GM18517 (cell line): ENCODE measurements around the gene EFNA4.

Experiments
- ATAC-seq: cut with Tn5 transposase; IDR thresholded peaks from one replicate; pipeline ENCODE4 v1.9.1; 2021; ENCODE audit warnings: mild to moderate bottlenecking, moderate library complexity; ENCODE audit not compliant: unreplicated experiment

The EFNA4 gene

DNA sequence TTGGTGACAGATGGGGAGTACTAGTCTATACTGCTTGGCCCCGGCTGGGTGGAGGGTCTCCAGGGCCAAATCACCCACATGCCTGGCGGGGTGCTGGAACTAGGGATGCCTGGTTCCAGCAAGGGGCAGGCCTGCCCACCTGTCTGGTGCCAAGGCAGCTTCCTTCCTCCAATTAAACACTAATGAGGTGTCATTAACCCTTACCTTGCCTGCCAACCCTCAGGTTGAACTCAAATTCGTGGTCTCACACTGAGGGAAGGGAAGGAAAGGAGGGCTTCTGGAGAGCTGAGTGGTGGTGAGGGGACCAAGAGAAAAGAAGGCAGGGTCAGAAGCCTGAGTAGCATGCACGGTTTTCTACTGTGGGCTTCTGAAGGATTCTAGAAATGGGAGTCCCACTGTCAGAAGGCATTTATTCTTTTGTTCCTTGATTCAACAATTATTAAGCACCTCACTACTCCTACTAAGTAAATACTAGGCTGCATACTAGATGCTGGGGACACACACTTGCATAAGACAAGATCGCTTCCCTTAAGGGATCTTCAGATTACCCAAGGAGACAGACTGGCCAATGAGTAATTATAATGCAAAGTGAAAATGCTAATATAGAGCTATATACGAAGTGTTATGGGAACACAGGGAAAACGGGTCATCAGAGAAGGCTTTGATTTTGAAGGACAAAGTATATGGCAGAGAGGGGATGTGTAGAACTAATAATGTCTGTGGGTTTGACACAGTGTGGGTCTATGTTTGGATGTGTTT, 9.2 kb downstream of the EFNA4 start:
- ATAC-seq = no peak

DNA sequence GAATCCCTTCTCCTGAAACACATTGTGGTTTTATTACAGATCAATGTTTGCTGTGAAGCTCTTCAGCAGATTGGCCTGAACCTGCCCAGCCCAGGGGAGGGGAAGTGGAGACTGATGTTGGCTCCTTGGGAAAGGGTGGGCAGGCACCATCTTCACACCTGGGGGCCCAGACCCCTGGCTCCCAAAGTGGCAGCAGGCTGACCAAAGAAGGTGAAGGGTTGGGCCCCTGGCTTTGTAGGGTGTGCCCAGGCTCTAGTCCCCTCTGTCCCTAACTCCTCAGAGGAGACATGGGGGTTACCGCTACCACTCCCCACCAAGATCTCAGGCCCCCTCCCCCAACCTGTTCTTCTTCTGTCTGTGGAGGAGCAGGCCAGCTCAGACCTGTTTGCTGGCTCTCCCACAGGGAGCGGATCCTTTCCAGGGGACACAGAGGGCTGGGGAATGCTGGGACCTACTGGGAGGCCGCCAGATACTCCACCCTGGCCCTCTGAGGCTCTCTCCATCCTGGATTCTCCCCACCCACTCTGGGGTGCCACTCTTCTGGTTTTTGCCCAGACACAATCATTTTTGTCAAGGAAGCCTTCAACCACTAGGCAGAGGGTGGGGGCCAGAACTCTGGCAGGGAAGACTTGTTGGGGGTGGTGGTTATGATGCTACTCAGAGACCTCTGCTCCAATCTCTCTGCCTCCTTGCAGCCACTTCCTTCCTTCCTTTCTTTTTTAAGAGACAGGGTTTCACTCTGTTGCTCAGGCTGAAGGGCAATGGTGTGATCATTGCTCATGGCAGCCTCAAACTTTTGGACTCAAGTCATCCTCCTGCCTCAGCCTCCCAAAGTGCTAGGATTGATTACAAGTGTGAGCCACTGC, 10.1 kb downstream of the EFNA4 start:
- ATAC-seq = no peak

DNA sequence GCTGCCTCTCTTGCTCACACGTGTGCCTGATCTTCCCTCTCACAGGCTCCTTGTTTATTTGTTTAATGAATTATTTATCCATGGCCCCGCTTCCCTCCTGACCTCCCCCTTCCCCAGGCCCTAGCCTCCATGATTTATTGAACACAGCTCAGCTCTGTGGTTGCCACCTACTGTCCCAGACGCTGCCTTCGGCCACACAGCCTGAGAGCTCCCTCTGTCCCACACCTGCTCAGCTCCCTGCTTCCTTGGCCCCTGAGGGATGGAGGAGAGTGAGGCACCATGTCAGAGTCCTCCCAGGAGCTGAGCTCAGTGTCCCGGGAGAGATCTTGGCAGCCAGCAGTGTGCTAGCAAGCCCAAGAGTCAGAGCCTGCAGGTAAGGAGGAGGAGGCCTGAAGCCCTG, 12.0 kb downstream of the EFNA4 start:
- no peak for ATAC-seq

DNA sequence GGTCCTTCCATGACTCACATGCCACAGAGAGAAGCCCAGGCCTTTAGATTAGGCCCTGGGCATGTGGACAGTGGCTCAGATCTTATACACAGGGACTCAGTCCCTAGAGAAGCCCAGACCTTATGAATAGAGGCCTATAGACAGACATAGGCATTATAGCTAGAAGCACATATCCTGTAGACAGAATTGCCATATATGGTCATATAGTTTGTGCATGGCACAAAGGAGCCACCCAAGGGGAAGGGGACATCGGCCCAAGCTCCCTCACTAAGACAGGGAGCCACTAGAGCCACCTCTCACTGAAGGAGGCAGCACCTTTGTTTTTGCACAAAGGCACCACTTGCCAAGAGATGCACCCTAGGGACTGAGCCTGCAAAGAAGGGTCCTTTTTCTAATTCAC, 12.8 kb downstream of the EFNA4 start:
- no peak for ATAC-seq

- ATAC-seq = no peak
Measured at GRCh38 chr1:155077346-155077745, 13.8 kb downstream of the EFNA4 start.

DNA sequence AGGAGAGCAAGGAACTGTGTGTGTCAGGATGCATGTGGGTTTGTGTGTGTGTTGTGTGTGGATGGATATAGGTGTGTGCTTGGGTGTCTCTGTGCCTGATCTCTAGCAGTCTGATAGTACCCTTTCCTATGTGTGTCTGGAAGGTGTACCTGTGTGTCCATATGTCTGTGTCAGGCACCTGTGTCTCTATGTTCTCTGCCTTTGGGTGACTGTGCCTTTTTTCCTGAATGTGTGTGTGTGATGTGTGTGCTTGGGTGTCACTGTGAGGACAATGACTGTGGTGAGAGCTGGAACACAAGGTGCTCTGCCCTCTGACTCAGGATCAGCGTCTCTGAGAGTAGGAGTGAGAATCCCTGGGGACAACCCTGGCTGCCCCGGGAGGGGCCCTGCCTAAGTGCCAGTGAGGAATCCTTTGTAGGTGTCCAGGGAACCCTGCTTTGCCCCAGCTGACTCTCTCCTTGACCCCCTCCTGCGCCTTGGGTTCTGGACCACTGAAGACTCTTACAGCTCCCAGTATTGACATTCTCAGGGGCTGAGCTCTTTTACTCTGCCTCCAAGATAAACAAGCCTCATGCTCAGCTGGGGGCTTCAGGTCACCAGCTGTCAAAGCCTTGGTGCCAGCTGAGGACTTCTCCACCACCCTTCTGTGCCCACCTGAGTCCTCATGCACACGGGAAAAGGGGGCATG, 14.4 kb downstream of the EFNA4 start:
- no peak for ATAC-seq

DNA sequence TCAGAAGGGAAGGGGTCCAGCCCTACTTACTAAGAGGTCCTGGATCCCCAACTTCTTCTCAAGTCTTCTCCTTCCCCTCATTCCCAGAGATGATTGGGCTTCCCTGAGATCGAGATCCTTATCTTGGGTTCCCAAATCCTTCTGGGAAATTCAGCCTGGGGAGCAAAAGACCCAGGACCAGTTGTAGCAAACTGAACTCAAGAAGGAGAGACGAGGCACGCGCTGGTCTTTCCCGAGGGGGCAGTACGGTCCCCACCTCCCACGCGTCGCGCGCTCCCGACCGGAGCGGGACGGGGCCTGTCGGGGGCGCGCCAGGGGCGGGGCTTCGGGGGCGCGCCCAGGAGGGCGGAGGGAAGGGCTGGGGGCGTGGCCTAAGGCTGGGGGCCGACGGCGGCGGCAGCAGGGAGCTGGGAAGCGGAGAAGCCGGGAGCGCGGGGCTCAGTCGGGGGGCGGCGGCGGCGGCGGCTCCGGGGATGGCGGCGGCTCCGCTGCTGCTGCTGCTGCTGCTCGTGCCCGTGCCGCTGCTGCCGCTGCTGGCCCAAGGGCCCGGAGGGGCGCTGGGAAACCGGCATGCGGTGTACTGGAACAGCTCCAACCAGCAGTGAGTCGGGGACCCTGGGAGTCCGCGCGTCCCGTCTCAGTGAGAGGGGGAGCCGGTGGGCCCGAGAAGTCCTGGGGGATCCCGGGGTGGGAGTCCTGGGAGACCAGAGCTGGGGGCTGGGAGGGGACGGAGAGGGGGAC, 15.1 kb downstream of the EFNA4 start, which contains the start of gene EFNA3:
Gene EFNA3, plus strand, starts transcription at position 369 of the 741 bp plus-strand sequence. Its CDS starts 105 bp downstream, at position 474.
- no peak for ATAC-seq

DNA sequence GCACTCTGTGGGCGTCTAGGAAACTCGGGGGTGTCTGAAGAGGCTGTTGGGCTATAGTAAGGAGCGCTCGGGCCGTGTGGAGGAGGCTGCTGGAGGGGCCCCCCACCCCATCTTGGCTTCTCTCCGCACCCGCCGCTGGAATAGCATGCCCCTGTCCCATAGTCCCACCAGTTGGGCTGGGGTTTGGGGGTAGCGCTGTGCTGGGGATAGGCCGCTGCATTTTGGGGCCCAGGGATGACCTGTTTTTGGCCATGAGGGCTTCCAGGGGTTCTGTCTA, 15.6 kb downstream of the EFNA4 start:
- no peak for ATAC-seq

DNA sequence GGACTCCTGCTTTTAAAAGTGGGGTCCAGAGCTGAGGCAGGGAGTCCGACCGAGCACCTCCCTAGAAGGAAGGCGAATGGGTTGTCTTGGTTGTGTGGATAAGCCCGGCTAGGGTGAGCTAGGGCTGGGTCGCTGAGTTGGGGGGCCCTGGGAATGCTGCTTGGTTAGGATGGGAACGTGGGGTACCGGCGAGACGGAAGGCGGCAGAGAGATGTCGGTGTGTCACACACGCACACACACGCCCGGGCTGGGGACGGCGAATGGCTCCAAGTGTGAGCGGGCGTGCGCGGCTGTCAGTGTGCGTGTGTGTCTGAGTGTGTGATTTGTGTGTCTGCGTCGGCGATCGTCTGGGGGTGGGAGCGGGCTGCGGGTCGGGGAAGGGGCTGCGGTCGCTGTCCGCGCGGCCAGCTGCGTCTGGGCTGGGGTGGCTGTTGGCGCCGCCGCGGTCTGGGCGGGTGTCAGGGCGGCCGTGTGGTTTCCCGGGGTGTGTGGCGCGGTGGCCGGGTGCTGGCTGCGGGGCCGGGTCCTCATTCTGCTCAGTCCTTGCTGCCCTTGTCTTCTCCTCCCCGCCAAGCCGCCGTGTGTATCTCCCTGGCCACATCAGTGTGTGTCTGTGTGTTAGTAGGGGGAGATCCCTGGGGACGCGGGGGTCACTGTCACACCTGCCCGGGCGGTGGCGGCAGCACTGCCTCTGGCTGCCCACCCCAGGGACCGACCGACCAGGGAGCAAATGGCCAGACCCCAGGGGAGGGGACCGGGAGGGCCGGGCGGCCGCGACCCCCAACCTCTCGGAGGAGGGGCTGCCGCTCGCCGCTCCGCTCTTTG, 16.2 kb downstream of the EFNA4 start:
- no peak for ATAC-seq

DNA sequence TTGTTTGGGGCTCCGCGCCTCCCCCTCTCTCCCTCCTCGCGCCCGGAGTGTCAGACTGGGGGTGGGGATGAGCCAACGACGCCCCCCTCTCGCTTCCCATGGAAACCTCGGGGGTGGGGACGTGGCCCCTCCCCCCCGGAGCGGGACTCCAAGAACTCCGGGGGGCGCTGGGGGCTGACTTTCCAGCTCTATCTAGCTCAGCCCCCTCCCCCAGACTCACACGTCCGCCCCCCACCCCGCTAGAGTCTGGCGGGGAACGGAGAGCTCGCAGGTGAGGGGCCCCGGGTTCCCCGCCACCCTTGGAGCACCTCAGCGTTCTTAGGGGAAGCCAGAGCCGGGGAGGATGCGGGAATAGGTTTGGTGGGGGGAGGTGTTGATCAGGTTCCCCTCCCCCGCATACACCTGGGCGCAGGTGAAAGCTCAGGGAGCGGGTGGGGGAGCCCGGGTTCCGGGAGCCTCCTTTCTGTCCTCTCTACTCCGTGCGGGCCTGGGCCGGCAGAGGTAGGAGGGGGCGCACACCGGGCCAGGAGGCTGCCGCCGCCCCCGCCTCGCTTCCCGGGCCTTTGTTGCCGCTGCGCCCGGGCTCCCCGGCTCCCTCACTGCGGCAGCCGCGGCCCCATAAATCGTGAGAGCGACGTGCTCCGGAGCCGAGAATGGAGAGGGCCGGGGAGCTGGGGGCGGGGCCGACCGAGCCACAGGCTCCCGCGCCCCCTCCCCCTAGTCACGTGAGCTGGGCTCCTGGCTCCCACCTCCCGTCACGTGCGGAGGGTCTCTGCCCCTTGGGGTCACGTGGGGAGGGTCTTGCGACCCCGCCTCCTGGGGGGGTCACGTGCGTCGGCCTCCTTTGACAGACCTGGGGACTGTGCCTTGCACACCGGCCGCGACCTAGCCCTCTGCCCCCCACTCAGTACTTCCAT, 17.0 kb downstream of the EFNA4 start:
- ATAC-seq = no peak

DNA sequence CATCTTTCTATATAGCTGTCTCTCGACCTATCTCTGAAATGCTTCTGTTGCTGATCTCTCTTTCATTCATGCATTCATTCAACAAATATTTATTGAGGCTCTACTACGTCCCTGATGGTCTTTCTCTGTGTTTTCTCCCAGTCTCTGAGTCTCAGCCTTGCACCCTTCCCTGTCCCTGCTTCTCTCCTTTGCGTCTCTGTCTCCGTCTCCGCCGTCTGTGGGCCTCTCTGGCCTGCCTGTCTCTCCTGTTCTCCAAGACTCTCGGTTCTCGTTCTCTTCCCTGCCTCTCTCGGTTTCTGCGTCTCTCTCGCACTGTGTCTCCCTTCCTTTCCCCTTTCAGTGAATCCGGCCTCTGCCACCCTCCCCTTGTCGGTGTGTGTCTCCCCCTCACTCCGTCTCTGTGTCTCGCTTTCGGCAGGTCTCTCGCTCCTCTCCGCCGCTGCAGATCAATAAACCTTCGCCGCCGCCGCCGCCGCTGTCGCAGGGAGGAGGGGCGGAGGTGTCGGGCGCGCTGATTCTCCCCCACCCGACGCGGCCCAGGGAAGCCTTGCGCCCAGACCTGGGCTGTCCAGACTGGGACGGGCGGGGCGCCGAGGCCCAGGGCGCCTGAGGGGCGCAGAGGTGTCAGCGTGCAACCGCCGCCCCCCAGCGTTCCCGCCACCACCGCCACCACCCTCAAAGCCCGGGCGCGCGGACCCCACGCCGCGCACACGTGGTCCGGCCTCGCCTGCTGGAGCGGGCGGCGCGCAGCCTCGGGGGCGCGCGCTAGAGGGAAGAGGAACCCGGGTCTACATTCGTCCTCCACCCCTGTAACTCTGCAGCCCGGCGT, 18.1 kb downstream of the EFNA4 start:
- no peak for ATAC-seq

DNA sequence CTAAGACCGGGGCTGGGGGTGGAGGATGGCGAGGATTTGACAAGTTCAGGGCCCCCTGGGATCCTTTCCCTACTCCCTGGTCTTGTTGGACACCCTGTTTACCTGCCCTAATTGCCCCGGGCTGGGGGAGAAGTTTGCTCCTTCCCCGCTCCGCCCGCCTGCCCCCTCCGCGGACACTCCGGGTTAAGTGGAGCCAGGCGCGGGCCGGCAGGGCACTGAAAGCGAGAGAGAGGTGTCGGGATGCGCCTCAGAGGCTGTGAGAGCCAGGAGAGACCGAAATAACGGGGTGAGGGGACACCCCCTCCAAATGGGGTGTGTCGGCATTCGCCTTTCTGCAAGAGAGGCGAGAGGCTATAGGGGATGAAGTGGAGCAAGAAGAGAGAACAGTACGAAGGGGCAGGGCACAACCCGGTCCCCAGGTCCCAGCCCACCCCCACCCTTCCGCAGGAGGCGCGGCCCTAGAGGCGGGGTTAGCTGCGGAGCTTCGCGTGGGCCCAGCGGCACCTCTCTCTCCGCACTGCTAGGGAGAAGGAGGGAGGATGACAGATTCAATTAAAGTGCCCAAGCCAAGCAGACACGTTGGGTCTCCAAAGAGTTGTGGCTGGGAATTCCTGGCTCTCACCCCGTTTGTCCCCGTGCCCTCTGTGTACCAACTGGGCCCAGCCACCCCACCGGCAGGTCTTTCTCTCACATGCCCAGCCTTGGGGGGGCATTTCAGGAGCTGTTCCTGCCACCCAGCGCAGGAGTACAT, 18.9 kb downstream of the EFNA4 start:
- ATAC-seq = no peak

DNA sequence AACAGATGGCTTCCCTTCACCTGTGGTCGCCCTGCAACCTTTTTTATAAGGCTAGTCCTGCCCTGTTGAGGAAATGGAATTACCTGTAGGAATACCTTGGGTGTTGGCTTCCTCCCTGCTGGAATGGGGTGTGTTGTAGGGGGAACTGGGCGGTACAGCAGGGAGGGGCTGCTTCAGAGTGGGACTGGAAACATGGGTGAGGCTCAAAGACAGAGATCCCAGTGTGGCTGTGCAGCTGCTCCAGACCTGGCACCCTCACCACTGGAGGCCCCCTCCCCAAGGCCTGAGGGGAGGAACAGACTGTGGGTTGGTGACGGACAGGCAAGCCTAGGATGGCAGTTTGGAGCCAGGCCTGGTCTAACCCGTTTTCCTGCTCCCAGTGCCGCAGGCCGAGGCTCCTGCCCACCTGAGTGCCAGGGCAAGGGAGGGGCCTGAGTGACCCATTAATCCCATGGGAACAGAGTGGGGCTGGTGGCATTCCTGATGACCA, 19.6 kb downstream of the EFNA4 start:
- no peak for ATAC-seq

- no peak for ATAC-seq
Measured at GRCh38 chr1:155083865-155084721, 20.6 kb downstream of the EFNA4 start.

DNA sequence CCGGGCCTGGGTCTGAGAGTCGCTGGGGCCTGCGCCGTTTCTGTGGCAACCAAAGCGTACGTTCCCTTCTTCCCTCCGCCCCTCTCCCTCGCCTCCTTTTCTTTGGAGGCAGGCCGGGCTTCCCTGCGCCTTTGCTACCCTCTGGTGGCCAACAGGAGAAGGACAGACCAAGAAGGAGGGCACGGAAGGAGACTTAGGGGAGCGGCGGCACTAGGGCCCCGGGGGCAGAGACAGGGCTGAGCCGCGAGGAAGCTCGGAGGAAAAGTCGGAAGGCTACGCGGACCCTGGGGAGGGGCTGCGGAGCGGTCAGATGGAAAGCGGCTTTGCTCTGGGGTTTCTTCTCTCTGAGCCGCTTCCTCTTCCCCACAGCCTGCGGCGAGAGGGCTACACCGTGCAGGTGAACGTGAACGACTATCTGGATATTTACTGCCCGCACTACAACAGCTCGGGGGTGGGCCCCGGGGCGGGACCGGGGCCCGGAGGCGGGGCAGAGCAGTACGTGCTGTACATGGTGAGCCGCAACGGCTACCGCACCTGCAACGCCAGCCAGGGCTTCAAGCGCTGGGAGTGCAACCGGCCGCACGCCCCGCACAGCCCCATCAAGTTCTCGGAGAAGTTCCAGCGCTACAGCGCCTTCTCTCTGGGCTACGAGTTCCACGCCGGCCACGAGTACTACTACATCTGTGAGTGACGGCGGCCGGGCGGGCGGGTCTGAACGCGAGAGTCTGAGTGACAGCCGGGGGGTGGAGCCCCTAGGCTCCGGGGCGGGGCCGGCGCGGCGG, 21.4 kb downstream of the EFNA4 start:
- peak; percentile 85 for ATAC-seq
